GM19351 (cell line): ENCODE measurements around the gene NADK.
A peak's percentile ranks its signal among the peaks of the same experiment; 100 is the strongest.

ENCODE experiments used
- ATAC-seq: cut with Tn5 transposase; IDR thresholded peaks from one replicate; pipeline ENCODE4 v1.9.1; 2021; ENCODE audit warnings: mild to moderate bottlenecking, moderate library complexity; ENCODE audit not compliant: unreplicated experiment

The NADK gene

GRCh38 chr1:1777950-1778662, at the start of gene NADK:
Gene NADK (minus strand): TSS chr1:1778470. CDS start chr1:1765406, 13,064 bp downstream.
- peak; percentile 29 for ATAC-seq

GRCh38 chr1:1827089-1827848, 49.0 kb upstream of the NADK start:
- ATAC-seq = no peak

- ATAC-seq = no peak
These were observed 48.3 kb upstream of the NADK start for GRCh38 chr1:1826356-1827088.

DNA sequence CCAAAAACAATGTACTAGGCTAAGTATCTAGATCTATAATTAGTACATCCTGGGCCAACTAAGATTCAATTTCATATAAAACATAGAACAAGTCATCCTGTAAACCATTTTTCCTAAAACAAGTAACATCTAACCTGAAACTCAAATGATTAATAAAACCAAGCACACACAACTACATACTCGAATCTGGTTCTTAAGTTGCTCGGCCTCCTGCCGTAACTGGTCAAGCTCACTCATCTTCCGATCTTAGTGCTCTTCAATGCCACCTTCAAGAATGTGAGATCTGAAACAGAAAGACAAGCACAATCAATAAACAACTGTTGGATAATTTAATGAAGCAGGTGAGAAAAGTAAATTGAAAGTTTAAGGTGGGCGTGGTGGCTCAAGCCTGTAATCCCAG, 46.9 kb upstream of the NADK start:
- ATAC-seq = no peak

DNA sequence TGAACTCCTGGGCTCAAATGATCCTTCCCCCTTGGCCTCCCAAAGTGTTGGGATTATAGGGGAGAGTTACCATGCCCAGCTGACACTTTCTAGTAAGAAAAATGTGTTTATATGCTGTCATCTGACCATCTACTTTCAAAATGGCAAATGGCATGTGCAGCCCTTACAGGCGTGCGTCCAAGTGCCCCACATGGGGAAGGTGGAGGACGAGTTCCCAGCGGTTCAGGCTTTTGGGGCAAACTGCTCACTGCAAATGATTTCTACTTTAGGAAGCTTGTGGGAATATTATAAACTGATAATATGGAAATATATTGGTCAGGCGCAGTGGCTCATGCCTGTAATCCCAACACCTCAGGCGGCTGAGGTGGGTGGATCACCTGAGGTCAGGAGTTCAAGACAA, 41.5 kb upstream of the NADK start:
- ATAC-seq = no peak

DNA sequence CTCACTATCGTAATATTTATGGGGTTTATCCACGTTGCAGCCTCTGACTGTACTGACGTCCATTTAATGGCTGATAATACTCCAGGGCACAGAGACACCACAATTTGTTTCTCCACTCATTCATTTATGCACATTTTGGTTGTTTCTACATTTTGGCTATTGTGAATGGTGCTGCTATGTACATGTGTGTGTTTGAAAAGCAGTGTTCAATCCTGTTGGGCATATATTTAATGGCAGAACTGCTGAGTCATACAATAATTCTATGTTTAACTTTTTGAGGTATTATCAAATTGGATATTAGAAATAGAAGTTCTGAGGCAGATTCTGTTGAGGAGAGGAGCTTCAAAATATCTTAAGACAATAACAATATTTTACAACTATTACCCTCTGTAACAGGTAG, 39.0 kb upstream of the NADK start:
- no peak for ATAC-seq

- no peak for ATAC-seq
These were observed 37.5 kb upstream of the NADK start for GRCh38 chr1:1815606-1816281.

DNA sequence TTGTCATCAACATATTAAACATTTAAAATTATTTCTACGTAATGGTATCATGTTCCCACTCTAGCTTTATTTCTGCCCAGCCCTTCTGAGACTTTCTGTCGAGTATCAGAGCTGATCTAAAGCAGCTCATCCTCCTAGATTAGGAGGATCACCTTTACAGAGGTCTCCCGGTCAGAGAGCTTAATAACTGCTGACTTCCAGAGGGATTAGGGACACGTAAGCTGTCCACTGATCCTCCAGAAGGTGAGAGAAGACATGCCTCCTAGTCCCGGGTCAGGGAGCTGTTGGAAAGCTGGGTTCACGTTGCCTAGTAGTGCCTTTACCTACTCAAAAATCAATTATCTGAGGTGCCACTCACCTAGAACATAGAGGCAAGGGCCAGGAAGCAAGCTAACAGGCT, 31.2 kb upstream of the NADK start:
- ATAC-seq = no peak

- no peak for ATAC-seq
These were observed 29.9 kb upstream of the NADK start for GRCh38 chr1:1808206-1808605.

- no peak for ATAC-seq
These were observed 28.6 kb upstream of the NADK start for GRCh38 chr1:1806890-1807289.

DNA sequence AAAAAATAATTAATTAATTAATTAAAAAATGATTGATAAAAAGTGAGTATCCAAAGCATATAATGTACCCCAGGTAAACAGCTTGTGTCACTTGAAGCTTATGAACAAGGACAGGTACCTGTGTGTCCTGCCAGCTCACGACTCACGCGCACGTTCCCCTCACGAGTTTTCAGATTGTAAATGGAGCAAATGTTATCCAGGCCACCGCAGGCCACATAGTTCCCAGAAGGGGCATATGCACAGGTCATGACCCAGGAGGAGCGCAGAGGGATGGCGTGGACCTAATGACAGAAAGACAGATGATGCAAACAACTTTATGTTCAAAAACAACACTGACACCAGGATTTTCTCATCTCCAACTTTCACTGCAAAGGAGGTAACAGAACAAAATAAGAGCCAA, 26.0 kb upstream of the NADK start:
- no peak for ATAC-seq

DNA sequence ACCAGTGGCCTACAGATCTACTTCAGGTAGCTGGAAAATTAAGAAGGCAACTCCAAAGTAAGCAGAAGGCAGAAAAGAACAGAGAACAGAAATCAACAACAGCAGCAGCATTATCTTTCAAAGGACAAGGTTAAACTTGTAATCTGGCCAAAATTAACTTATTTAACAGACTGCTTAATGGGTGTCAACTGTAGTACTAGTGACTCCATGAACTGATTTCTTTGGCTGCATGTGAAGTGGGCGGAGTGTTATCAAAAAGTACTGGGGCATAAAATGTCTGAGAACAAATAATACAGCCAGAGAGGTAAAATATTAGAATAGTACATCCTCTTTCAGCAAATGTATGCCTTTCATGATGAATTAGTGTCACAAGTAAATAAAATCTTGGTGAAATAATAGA, 24.6 kb upstream of the NADK start:
- ATAC-seq = no peak

DNA sequence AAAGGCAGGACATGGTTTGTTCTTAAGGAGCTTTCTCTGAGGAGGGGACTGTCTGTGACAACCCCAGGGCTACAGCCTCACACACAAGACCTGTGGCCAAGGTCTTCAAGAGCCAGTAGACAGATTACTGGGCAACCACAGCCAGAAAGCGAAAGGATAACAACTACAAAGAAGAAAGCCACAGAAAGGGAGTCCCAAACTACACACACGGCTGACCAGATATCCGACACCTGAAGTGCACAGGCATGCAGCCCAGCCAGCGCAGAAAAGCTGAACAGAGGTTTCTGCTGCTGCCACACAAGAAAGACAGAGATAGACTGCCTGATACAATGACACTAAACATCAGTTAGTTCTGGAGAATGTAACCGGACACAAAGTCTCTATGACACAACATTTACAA, 21.4 kb upstream of the NADK start:
- peak; percentile 88 for ATAC-seq

DNA sequence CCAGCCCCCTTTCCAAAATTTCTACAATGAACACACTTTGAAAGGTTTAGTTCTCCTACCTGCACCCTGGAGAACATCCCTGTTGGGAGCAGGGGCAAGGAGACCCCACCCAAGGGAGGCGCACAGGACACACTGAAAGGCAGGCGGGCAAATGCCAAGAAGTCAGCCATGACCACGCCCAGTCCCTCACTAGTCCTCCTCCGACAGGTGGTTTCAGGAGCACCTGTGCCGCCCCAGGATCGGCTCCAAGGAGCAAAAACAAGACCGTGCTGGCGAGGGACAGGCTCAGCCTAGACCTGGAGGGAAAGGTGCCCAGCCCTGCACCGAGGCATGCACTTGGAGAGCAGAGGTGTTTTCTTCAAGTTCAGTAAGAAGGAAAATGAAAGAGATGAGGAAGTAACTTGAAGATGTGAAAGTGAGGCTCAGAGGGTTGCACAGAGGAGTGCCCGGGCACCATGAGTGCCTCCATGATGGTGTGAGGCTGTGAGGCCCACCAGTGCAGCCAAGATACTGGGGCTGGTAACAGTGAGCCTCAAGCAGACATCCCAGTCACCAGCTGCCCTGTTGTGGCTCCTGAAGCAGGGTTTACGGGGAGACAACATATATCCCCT, 19.6 kb upstream of the NADK start:
- no peak for ATAC-seq

DNA sequence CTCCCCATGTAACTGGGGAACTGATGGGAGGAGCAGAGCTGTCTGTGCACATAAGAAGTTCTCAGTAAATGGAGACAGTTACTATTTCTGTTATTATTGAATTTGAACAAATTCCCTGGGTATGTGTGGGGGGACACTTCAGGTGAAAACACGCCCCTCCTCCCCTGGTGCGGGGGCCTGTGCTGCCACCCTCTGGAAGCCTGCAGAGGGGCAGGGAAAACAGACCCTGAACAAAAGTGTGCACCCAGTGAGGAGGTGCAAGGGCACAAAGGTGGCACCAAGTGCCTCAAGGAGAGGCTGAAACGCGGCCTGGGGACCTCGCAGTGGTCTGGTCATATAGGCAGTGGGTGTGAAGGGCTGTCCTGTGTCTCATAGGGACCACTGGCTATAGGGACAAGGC, 18.2 kb upstream of the NADK start:
- no peak for ATAC-seq

GRCh38 chr1:1794999-1795398, 16.7 kb upstream of the NADK start:
- no peak for ATAC-seq

GRCh38 chr1:1793481-1794244, 15.4 kb upstream of the NADK start:
- ATAC-seq = no peak

- no peak for ATAC-seq
These were observed 10.6 kb upstream of the NADK start for GRCh38 chr1:1788646-1789431.

DNA sequence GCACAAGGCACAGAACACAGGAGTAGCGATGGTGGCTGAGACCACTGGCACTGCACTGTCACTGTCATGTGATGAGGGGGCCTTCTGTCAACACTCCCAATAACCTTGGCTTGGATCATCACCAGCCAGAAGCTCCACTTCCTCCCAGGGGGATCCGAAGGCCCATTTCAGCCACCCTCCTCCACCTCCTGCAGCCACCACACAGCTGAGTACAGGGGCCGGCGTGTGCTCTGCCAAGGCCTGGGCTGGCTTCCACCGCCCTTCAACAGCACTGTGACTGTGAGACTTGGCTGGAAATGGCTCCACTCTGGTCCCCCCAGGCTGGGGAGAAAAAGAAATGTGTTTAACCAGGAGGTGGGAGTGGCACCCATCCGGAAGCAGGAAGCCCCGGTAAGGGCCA, 9.9 kb upstream of the NADK start:
- ATAC-seq = no peak
